SH-SY5Y (cell line): ENCODE data around the gene GAK.

Experiments
- GATA2 ChIP-seq: IDR thresholded peaks from 2 replicates; pipeline ENCODE4 v1.6.1; 2011; ENCODE audit warnings: mild to moderate bottlenecking, low read depth, low read length
- GATA3 ChIP-seq: IDR thresholded peaks from 2 replicates; pipeline ENCODE4 v1.6.1; 2011; ENCODE audit warnings: low read depth, mild to moderate bottlenecking, low read length, moderate library complexity

DNA sequence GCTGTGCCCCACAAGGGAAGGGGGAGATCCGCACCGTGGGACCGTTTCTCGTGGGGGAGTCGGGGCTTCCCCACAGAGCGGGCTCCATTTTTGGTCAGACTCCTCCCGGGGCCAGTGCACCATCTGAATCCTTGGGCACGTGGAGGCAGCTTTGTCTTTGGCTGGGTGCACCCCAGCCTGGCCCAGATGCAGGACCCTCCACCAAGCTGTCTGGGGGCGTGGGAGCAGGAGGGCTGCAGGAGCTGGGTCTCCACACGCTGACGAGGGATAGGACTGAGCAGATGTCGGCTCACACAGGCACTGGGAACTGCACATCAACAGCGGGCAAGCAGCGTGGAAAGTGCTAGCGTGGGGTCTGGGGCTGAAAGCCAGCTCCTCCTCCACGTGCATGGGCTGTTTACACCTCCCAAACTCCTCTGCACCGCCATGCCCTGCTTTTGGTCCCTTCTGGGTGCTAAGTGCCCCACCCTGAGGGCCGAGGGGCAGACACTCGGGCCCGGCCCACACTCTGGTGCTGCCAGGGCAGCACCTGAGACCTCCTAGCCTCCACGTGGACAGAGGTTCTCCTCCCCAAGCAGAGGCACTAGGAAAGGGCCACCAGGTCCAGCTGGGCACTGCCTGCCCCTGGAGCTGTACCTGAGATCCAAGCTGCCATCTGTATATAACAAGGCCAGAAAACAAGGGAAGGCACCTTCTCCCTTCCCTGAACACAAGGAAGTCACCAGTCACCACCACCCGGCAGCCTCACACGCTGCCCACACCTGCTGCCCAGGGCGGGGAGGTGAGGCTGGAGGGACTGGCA is 27.4 kb upstream of the GAK start:
- TF ChIP-seq GATA2 (no peak), GATA3 (no peak)
